MCF 10A (cell line): ENCODE data around the gene ZCCHC10. TPM values are rescaled to one million over a fixed set of nuclear protein-coding genes. Genes with fewer than 3 reads are reported as not detected.

ENCODE experiments used
- BruUV-seq: library from RNA; stranded (reverse); fragments of 400-500 nt; replicated peaks from 2 replicates; lab custom pipeline; 2021; lab: Mats Ljungman, UMichigan
- CTCF ChIA-PET: fragments of 300-600 bp; sonication (Branson Sonifier 250); formaldehyde crosslinking; extraction: SDS; loops from one replicate; lab custom pipeline; 2021; ENCODE audit warnings: antibody characterized with exemption, inconsistent platforms; lab: Yijun Ruan, JAX
- POLR2A ChIA-PET: fragments of 300-600, 350-650 bp; sonication (Branson Sonifier 250); formaldehyde crosslinking; extraction: SDS; loops from one replicate; lab custom pipeline; 2020; ENCODE audit warnings: antibody characterized with exemption, inconsistent platforms; lab: Yijun Ruan, JAX
- DNase-seq: peaks from one replicate; pipeline ENCODE4 v3.0.0-alpha.2; 2018; ENCODE audit not compliant: unreplicated experiment
- H3K27ac Mint-ChIP-seq: one replicate; pipeline ENCODE4 v1.8.0; 2022; ENCODE audit warnings: mild to moderate bottlenecking, low read depth, mixed read lengths; ENCODE audit not compliant: unreplicated experiment
- H3K27me3 Mint-ChIP-seq: one replicate; pipeline ENCODE4 v1.8.0; 2022; ENCODE audit warnings: mixed read lengths; ENCODE audit not compliant: insufficient read depth, unreplicated experiment
- H3K36me3 Mint-ChIP-seq: one replicate; pipeline ENCODE4 v1.8.0; 2022; ENCODE audit warnings: mild to moderate bottlenecking, moderate library complexity, mixed read lengths; ENCODE audit not compliant: insufficient read depth, unreplicated experiment
- H3K4me1 Mint-ChIP-seq: one replicate; pipeline ENCODE4 v1.8.0; 2022; ENCODE audit warnings: mixed read lengths; ENCODE audit not compliant: insufficient read depth, unreplicated experiment
- H3K4me3 Mint-ChIP-seq: one replicate; pipeline ENCODE4 v1.8.0; 2022; ENCODE audit warnings: mild to moderate bottlenecking, moderate library complexity, mixed read lengths; ENCODE audit not compliant: unreplicated experiment
- H3K9me3 Mint-ChIP-seq: one replicate; pipeline ENCODE4 v1.8.0; 2022; ENCODE audit warnings: mixed read lengths; ENCODE audit not compliant: unreplicated experiment
- CTCF ChIP-seq: fragments of 200-600 bp; IDR thresholded peaks from one replicate; pipeline ENCODE4 v1.8.0; 2022; ENCODE audit warnings: antibody characterized with exemption, mild to moderate bottlenecking; ENCODE audit not compliant: unreplicated experiment
- intact Hi-C: fragments of 100-400 bp; cut with micrococcal nuclease; formaldehyde crosslinking; loops from 2 replicates; pipeline ENCODE4 v1.14.1; 2022
- total RNA-seq: library from RNA; stranded (reverse); gene quantifications from 2 replicates; pipeline ENCODE4 v1.2.3, GENCODE V29; 2022

Gene ZCCHC10
- total RNA-seq, 1 experiment from 2014 or later, result 35.0 TPM

GRCh38 chr5:132971483-132972435, 54.6 kb downstream of the ZCCHC10 start:
- intact Hi-C loops, result no loop called here
- H3K27ac Mint-ChIP-seq, result no peak overlapping the region
- DNase-seq, result no peak
- BruUV-seq, result no TSS peak
- no peaks in the 10 kb centered on the region for H3K27me3 Mint-ChIP-seq
- POLR2A ChIA-PET, result interaction anchor here (1.3 to 2.0 kb wide), 3 partner anchors 8 to 80 kb away, joined by 3 to 8 read pairs (median 4); partner anchors contain the start of genes AFF4 and HSPA4
- no peaks in the 10 kb centered on the region for H3K4me1 Mint-ChIP-seq
- CTCF ChIA-PET, result interaction anchor here (0.7 kb wide), 1 partner anchor 13 kb away, joined by 3 read pairs; no protein-coding TSS in a partner anchor
- TF ChIP-seq CTCF, result no peak
- H3K9me3 Mint-ChIP-seq, result no peaks in the 10 kb centered on the region
- no peak overlapping the region for H3K4me3 Mint-ChIP-seq
- peaks cover 7% of the 10 kb centered on the region for H3K36me3 Mint-ChIP-seq

- no peak for DNase-seq
- TF ChIP-seq CTCF, result no peak
- CTCF ChIA-PET, result interaction anchor here (0.6 to 0.7 kb wide), 2 partner anchors 21 to 61 kb away, joined by 3 to 4 read pairs; partner anchors contain the start of gene ZCCHC10
- Mint-ChIP-seq H3K27me3 (no peaks in the 10 kb centered on the region), H3K27ac (no peak overlapping the region), H3K9me3 (no peaks in the 10 kb centered on the region), H3K36me3 (peaks cover 14% of the 10 kb centered on the region), H3K4me1 (peaks cover 8% of the 10 kb centered on the region), H3K4me3 (no peak overlapping the region)
- intact Hi-C loops, result no loop called here
- POLR2A ChIA-PET, result interaction anchor here (4.6 to 8.1 kb wide), 2 partner anchors 59 to 88 kb away, joined by 85 to 311 read pairs; partner anchors contain the start of genes HSPA4 and ZCCHC10
- BruUV-seq, result no TSS peak
Measured at GRCh38 chr5:132965120-132965519, 61.2 kb downstream of the ZCCHC10 start.

- H3K27ac Mint-ChIP-seq, result peak within 1 kb of the TSS; percentile 100
- TF ChIP-seq CTCF, result no peak
- H3K9me3 Mint-ChIP-seq, result no peaks in the 10 kb centered on the region
- BruUV-seq, result no TSS peak
- peaks cover 17% of the 10 kb centered on the region for H3K4me1 Mint-ChIP-seq
- ChIA-PET CTCF (interaction anchor here (0.5 to 1.3 kb wide), 5 partner anchors 14 to 997 kb away, joined by 3 to 4 read pairs (median 3); no protein-coding TSS in a partner anchor), POLR2A (interaction anchor here (0.5 to 8.1 kb wide), 44 partner anchors 9 to 1263 kb away, joined by 3 to 311 read pairs (median 4); partner anchors contain the start of genes GDF9, HSPA4, PPP2CA and UQCRQ)
- H3K4me3 Mint-ChIP-seq, result peak within 1 kb of the TSS; percentile 95
- intact Hi-C loops, result loop anchor here (1.0 to 2.0 kb wide), 2 partner anchors 63 to 88 kb away; partner anchors contain the start of gene ZCCHC10
- DNase-seq, result peak; percentile 98
- peaks cover 25% of the 10 kb centered on the region for H3K36me3 Mint-ChIP-seq
- no peaks in the 10 kb centered on the region for H3K27me3 Mint-ChIP-seq
Measured at GRCh38 chr5:132963171-132964104, 62.9 kb downstream of the ZCCHC10 start, which contains the start of gene AFF4. Gene AFF4 (minus strand): TSS chr5:132963634. CDS start chr5:132937189, 26,445 bp downstream.
